ENCODE results near the gene SPATS2L.
A peak's percentile ranks its signal among the peaks of the same experiment; 100 is the strongest.

The SPATS2L gene

GRCh38 chr2:200502196-200502595 is 195.7 kb downstream of the SPATS2L start:
- peaks cover 24% of the 10 kb centered on the region for H3K36me3 ChIP-seq (ENCODE audit: control insufficient read depth, insufficient read depth, low read length, severe bottlenecking)
- no peak overlapping the region for H3K4me3 ChIP-seq (ENCODE audit: low read length)
- H3K4me1 ChIP-seq (ENCODE audit: control insufficient read depth, insufficient read depth, low read length): no peaks in the 10 kb centered on the region
- no peak overlapping the region for H3K9ac ChIP-seq (ENCODE audit: low read length)
- DNase-seq (ENCODE audit: low read depth): no peak
- H3K27me3 ChIP-seq (replicated peaks; ENCODE audit: control insufficient read depth, insufficient read depth, low read length): no peaks in the 10 kb centered on the region
- no peaks in the 10 kb centered on the region for H3K9me3 ChIP-seq (ENCODE audit: control insufficient read depth, low read length)

GRCh38 chr2:200506679-200507078 is 200.2 kb downstream of the SPATS2L start:
- Histone ChIP-seq H3K36me3 (ENCODE audit: control insufficient read depth, insufficient read depth, low read length, severe bottlenecking) (peaks cover 17% of the 10 kb centered on the region), H3K4me3 (ENCODE audit: low read length) (no peak overlapping the region), H3K27me3 (replicated peaks; ENCODE audit: control insufficient read depth, insufficient read depth, low read length) (no peaks in the 10 kb centered on the region), H3K4me1 (ENCODE audit: control insufficient read depth, insufficient read depth, low read length) (peaks cover 17% of the 10 kb centered on the region), H3K9me3 (ENCODE audit: control insufficient read depth, low read length) (no peaks in the 10 kb centered on the region), H3K9ac (ENCODE audit: low read length) (no peak overlapping the region)
- no peak for DNase-seq (ENCODE audit: low read depth)

- Histone ChIP-seq H3K9me3 (ENCODE audit: control insufficient read depth, low read length) (no peaks in the 10 kb centered on the region), H3K36me3 (ENCODE audit: control insufficient read depth, insufficient read depth, low read length, severe bottlenecking) (peaks cover 16% of the 10 kb centered on the region), H3K27me3 (replicated peaks; ENCODE audit: control insufficient read depth, insufficient read depth, low read length) (no peaks in the 10 kb centered on the region), H3K4me3 (ENCODE audit: low read length) (no peak overlapping the region), H3K4me1 (ENCODE audit: control insufficient read depth, insufficient read depth, low read length) (peaks cover 17% of the 10 kb centered on the region), H3K9ac (ENCODE audit: low read length) (no peak overlapping the region)
- no peak for DNase-seq (ENCODE audit: low read depth)
Observed at GRCh38 chr2:200507179-200507578, 200.7 kb downstream of the SPATS2L start.

GRCh38 chr2:200509235-200509611 is 202.7 kb downstream of the SPATS2L start:
- Histone ChIP-seq H3K4me1 (ENCODE audit: control insufficient read depth, insufficient read depth, low read length) (peaks cover 21% of the 10 kb centered on the region), H3K4me3 (ENCODE audit: low read length) (peak overlapping the region; percentile 93), H3K9ac (ENCODE audit: low read length) (peak overlapping the region; percentile 94), H3K36me3 (ENCODE audit: control insufficient read depth, insufficient read depth, low read length, severe bottlenecking) (peaks cover 4% of the 10 kb centered on the region), H3K9me3 (ENCODE audit: control insufficient read depth, low read length) (no peaks in the 10 kb centered on the region), H3K27me3 (replicated peaks; ENCODE audit: control insufficient read depth, insufficient read depth, low read length) (peaks cover 9% of the 10 kb centered on the region)
- DNase-seq (ENCODE audit: low read depth): peak; percentile 33

- peak; percentile 96 for DNase-seq (ENCODE audit: low read depth)
- peaks cover 21% of the 10 kb centered on the region for H3K4me1 ChIP-seq (ENCODE audit: control insufficient read depth, insufficient read depth, low read length)
- H3K9me3 ChIP-seq (ENCODE audit: control insufficient read depth, low read length): no peaks in the 10 kb centered on the region
- H3K36me3 ChIP-seq (ENCODE audit: control insufficient read depth, insufficient read depth, low read length, severe bottlenecking): peaks cover 2% of the 10 kb centered on the region
- H3K4me3 ChIP-seq (ENCODE audit: low read length): peak within 1 kb of the TSS; percentile 93
- H3K9ac ChIP-seq (ENCODE audit: low read length): peak within 1 kb of the TSS; percentile 94
- peaks cover 9% of the 10 kb centered on the region for H3K27me3 ChIP-seq (replicated peaks; ENCODE audit: control insufficient read depth, insufficient read depth, low read length)
Observed at GRCh38 chr2:200509612-200510433, 203.3 kb downstream of the SPATS2L start, which contains the start of gene KCTD18. Gene KCTD18, minus strand, starts transcription at chr2:200510068. Its CDS starts 3,052 bp downstream, at chr2:200507016.

GRCh38 chr2:200515155-200515554 is 208.7 kb downstream of the SPATS2L start:
- Histone ChIP-seq H3K27me3 (replicated peaks; ENCODE audit: control insufficient read depth, insufficient read depth, low read length) (peaks cover 9% of the 10 kb centered on the region), H3K36me3 (ENCODE audit: control insufficient read depth, insufficient read depth, low read length, severe bottlenecking) (no peaks in the 10 kb centered on the region), H3K4me3 (ENCODE audit: low read length) (no peak overlapping the region), H3K4me1 (ENCODE audit: control insufficient read depth, insufficient read depth, low read length) (peaks cover 11% of the 10 kb centered on the region), H3K9ac (ENCODE audit: low read length) (no peak overlapping the region), H3K9me3 (ENCODE audit: control insufficient read depth, low read length) (peaks cover 15% of the 10 kb centered on the region)
- DNase-seq (ENCODE audit: low read depth): no peak

GRCh38 chr2:200523158-200523557 is 216.7 kb downstream of the SPATS2L start:
- no peak overlapping the region for H3K9ac ChIP-seq (ENCODE audit: low read length)
- no peak for DNase-seq (ENCODE audit: low read depth)
- H3K27me3 ChIP-seq (replicated peaks; ENCODE audit: control insufficient read depth, insufficient read depth, low read length): peaks cover 10% of the 10 kb centered on the region
- no peak overlapping the region for H3K4me3 ChIP-seq (ENCODE audit: low read length)
- H3K9me3 ChIP-seq (ENCODE audit: control insufficient read depth, low read length): no peaks in the 10 kb centered on the region
- peaks cover 15% of the 10 kb centered on the region for H3K4me1 ChIP-seq (ENCODE audit: control insufficient read depth, insufficient read depth, low read length)
- H3K36me3 ChIP-seq (ENCODE audit: control insufficient read depth, insufficient read depth, low read length, severe bottlenecking): no peaks in the 10 kb centered on the region

- peaks cover 10% of the 10 kb centered on the region for H3K27me3 ChIP-seq (replicated peaks; ENCODE audit: control insufficient read depth, insufficient read depth, low read length)
- H3K9ac ChIP-seq (ENCODE audit: low read length): no peak overlapping the region
- H3K4me3 ChIP-seq (ENCODE audit: low read length): no peak overlapping the region
- H3K36me3 ChIP-seq (ENCODE audit: control insufficient read depth, insufficient read depth, low read length, severe bottlenecking): no peaks in the 10 kb centered on the region
- H3K9me3 ChIP-seq (ENCODE audit: control insufficient read depth, low read length): no peaks in the 10 kb centered on the region
- no peak for DNase-seq (ENCODE audit: low read depth)
- peaks cover 15% of the 10 kb centered on the region for H3K4me1 ChIP-seq (ENCODE audit: control insufficient read depth, insufficient read depth, low read length)
Observed at GRCh38 chr2:200523604-200524003, 217.1 kb downstream of the SPATS2L start.

GRCh38 chr2:200525066-200525465 is 218.6 kb downstream of the SPATS2L start:
- Histone ChIP-seq H3K4me3 (ENCODE audit: low read length) (peak overlapping the region; percentile 96), H3K9me3 (ENCODE audit: control insufficient read depth, low read length) (no peaks in the 10 kb centered on the region), H3K36me3 (ENCODE audit: control insufficient read depth, insufficient read depth, low read length, severe bottlenecking) (no peaks in the 10 kb centered on the region), H3K4me1 (ENCODE audit: control insufficient read depth, insufficient read depth, low read length) (peaks cover 15% of the 10 kb centered on the region), H3K9ac (ENCODE audit: low read length) (peak overlapping the region; percentile 89), H3K27me3 (replicated peaks; ENCODE audit: control insufficient read depth, insufficient read depth, low read length) (peaks cover 10% of the 10 kb centered on the region)
- peak; percentile 15 for DNase-seq (ENCODE audit: low read depth)

GRCh38 chr2:200525551-200525881 is 219.0 kb downstream of the SPATS2L start:
- Histone ChIP-seq H3K36me3 (ENCODE audit: control insufficient read depth, insufficient read depth, low read length, severe bottlenecking) (no peaks in the 10 kb centered on the region), H3K9ac (ENCODE audit: low read length) (peak overlapping the region; percentile 89), H3K4me1 (ENCODE audit: control insufficient read depth, insufficient read depth, low read length) (peaks cover 15% of the 10 kb centered on the region), H3K9me3 (ENCODE audit: control insufficient read depth, low read length) (no peaks in the 10 kb centered on the region), H3K27me3 (replicated peaks; ENCODE audit: control insufficient read depth, insufficient read depth, low read length) (peaks cover 10% of the 10 kb centered on the region), H3K4me3 (ENCODE audit: low read length) (peak overlapping the region; percentile 96)
- no peak for DNase-seq (ENCODE audit: low read depth)

- Histone ChIP-seq H3K27me3 (replicated peaks; ENCODE audit: control insufficient read depth, insufficient read depth, low read length) (peaks cover 10% of the 10 kb centered on the region), H3K9ac (ENCODE audit: low read length) (peak within 1 kb of the TSS; percentile 89), H3K4me1 (ENCODE audit: control insufficient read depth, insufficient read depth, low read length) (peaks cover 15% of the 10 kb centered on the region), H3K9me3 (ENCODE audit: control insufficient read depth, low read length) (no peaks in the 10 kb centered on the region), H3K4me3 (ENCODE audit: low read length) (peak within 1 kb of the TSS; percentile 96), H3K36me3 (ENCODE audit: control insufficient read depth, insufficient read depth, low read length, severe bottlenecking) (no peaks in the 10 kb centered on the region)
- peak; percentile 98 for DNase-seq (ENCODE audit: low read depth)
Observed at GRCh38 chr2:200525882-200526651, 219.6 kb downstream of the SPATS2L start, which contains the start of gene SGO2. Gene SGO2, plus strand, starts transcription at chr2:200526207. Its CDS starts 6,769 bp downstream, at chr2:200532976.

Measured in adipocyte (in vitro differentiated cells).